GM21390 (cell line): ENCODE results near the gene GPR173.

ENCODE experiments used
- ATAC-seq: cut with Tn5 transposase; IDR thresholded peaks from one replicate; pipeline ENCODE4 v1.9.1; 2021; ENCODE audit not compliant: unreplicated experiment

GPR173 gene

DNA sequence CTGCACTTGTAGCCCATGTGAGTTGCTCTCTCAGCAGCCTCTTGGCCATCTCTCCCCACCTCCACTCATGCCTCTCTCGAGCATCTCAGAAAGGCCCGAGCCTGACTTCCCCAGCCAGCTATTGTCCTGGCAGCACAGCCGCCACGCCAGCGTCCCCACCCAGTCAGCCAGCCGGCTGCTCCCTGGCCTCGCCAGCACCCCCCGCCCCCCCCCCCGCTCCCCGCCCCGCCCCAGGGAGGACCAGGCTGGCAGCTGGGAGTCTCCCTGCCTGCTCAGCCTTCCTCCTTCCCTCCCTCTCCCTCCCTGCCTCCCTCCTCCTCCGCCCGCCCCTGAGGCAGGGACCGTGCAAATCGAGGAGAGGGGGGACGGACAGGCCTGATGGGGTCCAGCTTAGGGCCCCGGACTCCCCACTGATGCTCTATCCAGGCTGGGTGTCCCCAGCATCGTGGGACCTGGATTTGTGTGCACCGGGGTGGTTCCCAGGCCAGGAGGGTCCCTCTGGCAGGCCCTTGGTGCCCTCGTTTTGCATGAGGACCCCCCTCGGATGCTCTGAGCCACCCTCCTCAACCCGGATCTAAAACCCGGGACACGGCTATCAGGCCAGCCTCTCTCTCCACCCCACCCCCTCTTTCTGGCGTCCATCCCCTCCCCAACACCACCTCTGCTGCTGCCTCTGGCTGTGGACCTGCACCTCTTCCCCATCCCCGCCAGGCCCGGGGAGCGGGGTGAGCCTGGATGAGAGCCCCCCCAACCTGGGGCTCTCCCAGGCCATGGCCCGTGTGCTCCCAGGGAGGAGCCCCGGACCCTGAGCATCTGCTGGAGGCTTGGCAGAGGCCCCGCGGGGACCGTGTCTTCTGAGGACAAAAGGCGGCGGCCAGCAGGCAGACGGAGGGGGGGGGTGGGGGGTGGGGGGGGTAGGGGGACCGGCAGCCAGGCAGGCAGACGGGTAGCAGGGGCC, at the start of gene GPR173:
Gene GPR173 (plus strand): TSS at position 621 of the 958 bp plus-strand sequence. CDS start 27,833 bp downstream, outside the sequence.
- no peak for ATAC-seq

DNA sequence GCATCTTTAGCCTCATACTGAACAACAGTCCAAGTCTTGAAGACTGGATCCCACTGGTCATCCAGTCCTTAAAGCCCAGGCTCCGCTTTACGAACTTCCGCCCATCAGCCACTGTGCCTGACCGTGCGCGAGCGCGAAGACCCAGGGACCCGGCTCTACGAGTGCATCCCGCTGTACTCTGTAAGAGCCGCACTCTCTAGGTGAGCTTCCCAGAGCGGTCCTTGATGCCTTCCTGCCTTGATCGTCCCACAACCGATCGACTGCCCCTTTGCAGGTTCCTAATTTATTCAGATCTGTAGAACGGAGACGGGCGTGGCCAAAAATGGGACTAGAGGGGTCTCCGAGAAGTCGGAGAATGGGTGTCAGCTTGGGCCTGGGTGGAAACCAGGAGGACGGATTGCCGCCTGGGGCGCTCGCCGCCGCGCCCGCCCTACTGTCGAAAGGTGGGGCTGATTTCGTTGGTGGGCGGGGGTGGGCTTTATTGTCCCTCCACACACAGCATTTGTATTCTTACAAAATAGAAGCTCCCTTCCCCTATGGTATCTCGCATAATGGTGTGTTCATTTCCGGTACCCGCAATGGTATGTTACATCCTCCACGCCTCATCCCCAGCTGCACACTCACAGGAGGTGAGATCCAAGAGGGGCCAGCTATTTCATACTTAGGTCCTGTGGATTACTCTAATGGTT, 48.0 kb upstream of the GPR173 start:
- ATAC-seq = no peak

- ATAC-seq = no peak
Observed at GRCh38 chrX:53001958-53002357, 46.6 kb upstream of the GPR173 start.

DNA sequence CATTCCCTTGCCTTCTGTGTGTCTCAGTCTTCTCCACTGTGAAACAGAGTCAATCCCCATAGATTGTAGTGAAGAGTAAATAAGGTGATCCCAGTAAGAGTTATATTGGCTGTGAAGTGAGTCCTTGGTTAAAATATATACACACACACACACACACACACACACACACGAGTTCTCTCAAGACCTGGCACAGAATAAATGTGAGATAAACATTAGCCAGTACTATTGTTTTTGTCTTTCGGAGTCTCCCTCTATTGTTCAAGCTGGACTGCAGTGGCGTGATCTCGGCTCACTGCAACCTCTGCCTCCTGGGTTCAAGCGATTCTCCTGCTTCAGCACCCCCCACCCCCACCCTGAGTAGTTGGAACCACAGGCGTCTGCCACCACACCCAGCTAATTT, 45.5 kb upstream of the GPR173 start:
- ATAC-seq = no peak

- ATAC-seq = no peak
Observed at GRCh38 chrX:53004038-53004437, 44.6 kb upstream of the GPR173 start.

DNA sequence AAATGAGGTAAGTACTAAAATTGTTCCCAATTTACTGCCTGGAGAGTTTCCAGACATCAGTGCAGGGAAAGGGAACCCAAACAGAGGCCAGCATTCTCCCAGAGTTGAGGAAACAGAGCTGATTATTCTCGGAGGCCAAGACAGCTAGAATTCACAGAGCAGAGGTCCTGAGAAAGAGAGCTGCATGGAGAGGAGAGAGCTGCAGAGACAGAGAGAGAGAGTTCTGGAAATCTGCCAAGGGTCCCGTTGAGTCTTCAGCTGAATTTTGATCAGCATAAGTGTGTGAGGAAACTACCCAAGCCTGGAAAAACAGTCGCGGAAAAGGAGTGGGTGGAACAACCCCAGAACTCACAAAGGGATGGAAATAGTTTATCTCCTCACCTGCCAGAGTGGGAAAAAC, 43.8 kb upstream of the GPR173 start:
- no peak for ATAC-seq

- ATAC-seq = no peak
Observed at GRCh38 chrX:53005327-53005726, 43.3 kb upstream of the GPR173 start.

- no peak for ATAC-seq
Observed at GRCh38 chrX:53009032-53009431, 39.6 kb upstream of the GPR173 start.

- no peak for ATAC-seq
Observed at GRCh38 chrX:53013291-53013690, 35.3 kb upstream of the GPR173 start.

- no peak for ATAC-seq
Observed at GRCh38 chrX:53018627-53019026, 30.0 kb upstream of the GPR173 start.

DNA sequence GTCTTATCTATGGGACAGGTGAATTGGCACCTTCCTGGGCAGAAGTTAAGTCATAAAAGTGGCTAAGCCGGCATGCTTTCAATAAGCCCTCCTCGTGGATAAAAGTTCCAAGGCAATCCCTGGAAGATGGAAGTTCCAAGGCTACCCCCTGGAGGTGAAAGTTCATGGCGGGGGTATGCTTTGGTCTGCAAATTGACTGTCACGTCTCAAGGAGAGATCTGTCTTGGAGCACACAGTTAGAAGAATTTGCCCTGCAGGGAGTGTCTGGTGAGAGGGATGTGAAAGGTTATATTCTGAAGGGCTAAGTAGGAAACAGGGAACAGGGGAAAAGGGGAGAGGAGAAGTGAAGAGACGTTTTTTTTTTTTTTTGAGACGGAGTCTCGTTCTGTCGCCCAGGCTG, 26.2 kb upstream of the GPR173 start:
- ATAC-seq = no peak

DNA sequence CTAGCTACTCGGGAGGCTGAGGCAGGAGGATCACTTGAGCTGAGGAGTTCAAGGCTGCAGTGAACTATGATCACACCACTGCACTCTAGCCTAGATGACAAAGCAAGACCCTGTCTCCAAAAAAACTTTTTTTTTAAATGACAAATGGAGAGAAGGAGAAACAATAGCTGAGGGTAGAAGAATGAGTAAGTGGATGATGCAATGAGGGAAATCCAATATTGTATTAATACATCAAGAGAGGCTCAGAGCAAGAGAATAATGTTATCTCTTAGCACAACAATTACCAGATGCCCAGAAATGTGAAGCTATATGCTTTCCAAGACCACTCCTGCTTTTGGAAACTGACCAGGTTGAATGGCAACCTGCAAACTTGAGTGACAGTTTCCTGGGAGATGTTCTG, 19.9 kb upstream of the GPR173 start:
- no peak for ATAC-seq

DNA sequence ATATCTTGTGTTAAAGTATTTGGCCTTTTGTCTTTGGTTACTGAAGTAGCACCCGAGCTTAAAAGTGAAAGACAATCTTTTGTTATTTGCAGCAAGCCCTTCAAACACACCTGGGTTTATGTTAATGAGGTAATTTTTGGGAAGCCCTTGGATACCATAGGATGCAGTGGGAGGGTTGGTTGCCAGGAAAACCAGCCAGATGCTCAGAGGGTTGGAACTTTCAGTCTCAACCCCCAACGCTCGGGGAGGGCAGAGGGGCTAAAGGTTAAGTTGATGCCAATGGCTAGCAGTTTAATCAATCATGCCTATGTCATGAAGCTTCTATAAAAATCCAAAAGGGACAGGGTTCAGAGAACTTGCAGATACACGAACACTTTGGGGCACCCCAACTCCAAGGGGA, 17.2 kb upstream of the GPR173 start:
- no peak for ATAC-seq

- no peak for ATAC-seq
Observed at GRCh38 chrX:53036149-53036548, 12.4 kb upstream of the GPR173 start.

GRCh38 chrX:53039236-53039635, 9.4 kb upstream of the GPR173 start:
- ATAC-seq = no peak

GRCh38 chrX:53044995-53045394, 3.6 kb upstream of the GPR173 start:
- ATAC-seq = no peak

GRCh38 chrX:53047228-53047627, 1.4 kb upstream of the GPR173 start:
- ATAC-seq = no peak

DNA sequence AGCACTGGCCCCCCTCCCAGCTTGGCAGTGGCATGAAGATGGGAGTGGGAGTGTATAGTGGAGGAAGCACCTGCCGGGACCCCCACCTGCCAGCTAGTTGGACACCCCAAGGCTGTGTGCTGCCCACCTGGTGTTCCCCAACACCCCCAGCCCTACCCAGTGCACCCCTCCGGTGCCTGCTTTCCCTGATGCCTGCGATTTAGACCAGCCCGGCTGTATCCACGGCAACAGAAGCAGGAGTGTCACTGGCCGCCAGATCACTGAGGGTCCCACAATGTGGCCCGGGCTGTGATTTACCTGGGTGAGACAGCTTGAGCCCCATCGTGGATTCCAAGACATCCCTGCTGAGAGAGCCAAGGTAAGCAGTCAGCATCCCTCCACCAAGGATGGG, 533 bp downstream of the GPR173 start:
- no peak for ATAC-seq

- no peak for ATAC-seq
Observed at GRCh38 chrX:53050841-53051240, 2.3 kb downstream of the GPR173 start.

DNA sequence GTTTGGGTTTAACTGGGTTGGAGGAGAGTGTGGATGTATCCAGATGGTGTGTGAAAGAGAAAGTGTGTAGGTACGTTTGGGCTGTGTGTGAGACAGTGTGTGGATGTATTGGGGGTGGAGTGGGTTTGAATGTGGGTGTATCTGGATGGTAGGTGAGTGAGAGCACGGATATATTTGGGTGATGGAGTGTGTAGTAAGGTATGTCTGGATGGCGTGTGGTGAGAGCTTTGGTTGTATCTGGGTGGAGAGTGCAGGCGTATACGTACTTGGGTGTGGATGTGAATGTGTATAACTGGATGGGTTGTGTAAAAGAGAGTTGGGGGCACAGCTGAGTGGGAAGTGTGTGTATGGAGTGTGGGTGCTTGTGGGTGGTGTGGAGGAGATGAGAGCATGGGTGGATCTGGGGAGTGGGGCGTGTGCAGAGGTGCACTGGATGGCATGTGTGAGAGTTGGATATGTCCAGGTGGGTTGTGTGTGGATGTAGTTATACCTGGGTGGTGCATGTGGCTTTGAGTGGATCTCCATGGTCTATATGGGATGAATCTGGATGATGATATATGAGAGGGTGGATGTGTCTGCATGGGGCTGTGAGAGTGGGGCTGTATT, 6.8 kb downstream of the GPR173 start:
- no peak for ATAC-seq

DNA sequence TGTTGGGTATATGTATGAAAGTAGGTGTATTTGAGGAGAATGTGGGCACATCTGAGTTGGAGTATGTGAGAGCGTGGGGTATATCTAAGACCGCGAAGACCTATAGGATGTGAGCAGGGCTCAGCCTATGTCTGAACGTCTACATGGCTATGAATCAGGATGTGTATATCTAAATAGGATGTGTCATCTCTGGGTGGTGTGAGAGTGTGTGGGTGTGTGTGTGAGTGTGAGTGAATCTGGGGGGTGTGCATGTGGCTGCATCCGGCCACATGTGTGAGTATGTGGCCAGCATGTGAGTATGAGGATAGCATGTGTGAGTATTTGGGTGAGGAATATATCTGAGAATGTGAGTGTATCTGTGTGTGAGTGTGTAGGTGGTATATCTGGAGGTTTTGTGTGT, 7.7 kb downstream of the GPR173 start:
- ATAC-seq = no peak

DNA sequence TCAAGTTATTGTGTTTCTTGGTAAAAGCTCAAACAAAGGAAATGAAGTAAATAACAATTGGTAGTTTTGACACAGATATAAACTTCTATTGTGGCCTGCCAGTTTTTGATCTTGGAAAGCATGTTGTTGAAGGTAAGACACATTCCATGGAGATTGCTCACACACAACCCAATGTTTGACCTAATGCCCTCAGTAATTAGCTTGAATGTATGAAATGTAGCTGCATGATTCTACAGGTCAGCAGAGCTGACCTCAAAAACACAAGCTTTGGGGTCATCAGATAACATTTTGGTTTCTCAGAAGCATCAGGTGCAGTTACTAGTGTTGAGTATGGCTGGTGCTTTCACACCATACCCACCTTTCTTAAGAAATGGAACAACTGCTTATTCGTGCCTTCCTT, 16.5 kb downstream of the GPR173 start:
- no peak for ATAC-seq
